NCI-H2107 treated with DMSO at 0.1 percent for 48 hours (cell line): ENCODE data around the gene PTRH2.
"Not testable (repeated sequence)": the region's sequence is repeated elsewhere in the genome, so short reads cannot be mapped to it uniquely, and the experiment has no call there.

Experiments used
- DNase-seq: peaks from one replicate; lab custom pipeline; 2025; ENCODE audit not compliant: unreplicated experiment; lab: John Stamatoyannopoulos, UW

Gene PTRH2

DNA sequence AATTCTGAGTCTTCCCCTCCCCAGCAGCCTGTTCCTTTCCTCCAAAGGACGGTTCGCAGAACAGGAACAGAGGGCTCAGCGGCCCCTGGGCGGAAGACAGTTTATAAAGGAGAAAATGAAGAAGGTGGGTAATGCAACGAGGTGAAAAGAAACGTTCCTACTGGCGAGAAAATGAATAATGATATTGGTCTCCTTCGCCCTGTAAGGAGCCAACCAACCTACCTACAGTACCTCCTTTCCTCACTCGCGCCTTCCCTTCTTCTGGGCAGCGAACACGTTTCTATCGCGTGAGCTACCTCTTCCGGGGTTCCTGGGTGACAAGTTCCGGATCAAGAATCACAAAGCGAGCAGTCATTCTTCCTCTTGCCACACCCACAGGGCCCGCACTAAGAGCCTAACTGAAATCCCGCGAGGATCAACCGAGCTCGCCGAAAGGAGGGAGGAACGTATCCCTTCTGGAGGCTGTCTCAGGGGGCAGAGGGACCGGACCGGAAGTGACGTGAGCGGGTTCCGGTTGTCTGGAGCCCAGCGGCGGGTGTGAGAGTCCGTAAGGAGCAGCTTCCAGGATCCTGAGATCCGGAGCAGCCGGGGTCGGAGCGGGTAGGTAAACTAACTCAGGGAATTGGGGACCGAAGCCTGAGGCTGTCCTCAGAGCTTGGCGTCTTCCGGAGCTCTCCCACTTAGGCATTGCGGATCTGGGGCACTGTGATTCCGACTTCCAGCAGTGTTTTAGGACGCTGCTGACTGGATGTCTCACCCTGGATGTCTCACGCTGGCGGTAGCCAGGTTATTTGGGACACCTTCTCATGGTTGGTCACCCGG lies at the start of gene PTRH2, which contains the start of gene VMP1:
Gene PTRH2, minus strand, starts transcription at position 282 of the 822 bp plus-strand sequence. CDS start 9,452 bp downstream, outside the sequence.
Gene VMP1, plus strand, starts transcription at position 506 of the 822 bp plus-strand sequence. CDS start 23,793 bp downstream, outside the sequence.
- DNase-seq: peak; percentile 98

DNA sequence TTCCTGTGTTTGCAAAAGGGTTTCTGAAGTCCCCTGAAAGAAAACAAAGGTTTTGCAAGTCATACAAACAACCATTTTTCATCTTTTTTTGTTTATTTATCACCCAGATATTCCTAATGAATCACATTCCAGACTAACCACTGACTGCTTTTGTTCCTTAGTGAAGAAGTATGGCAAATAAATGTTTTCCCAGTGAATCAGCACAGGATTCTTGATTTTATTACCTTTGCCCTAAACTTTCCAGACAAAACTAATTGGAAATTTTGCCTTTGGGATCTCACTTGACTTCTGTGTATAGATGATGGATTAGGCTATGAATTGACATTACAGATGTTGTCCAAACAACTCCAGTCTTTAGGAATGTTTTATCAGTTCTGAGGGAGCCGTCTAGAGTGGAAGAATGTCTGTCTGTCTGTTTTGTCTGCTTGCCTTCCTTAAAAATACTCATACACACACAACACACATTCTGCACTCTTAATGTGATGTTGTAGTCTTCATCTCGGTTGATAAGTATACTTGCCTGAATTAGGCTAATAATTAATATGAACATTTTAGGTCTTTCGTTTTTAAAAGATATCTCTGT lies 49.1 kb upstream of the PTRH2 start:
- no peak for DNase-seq

DNA sequence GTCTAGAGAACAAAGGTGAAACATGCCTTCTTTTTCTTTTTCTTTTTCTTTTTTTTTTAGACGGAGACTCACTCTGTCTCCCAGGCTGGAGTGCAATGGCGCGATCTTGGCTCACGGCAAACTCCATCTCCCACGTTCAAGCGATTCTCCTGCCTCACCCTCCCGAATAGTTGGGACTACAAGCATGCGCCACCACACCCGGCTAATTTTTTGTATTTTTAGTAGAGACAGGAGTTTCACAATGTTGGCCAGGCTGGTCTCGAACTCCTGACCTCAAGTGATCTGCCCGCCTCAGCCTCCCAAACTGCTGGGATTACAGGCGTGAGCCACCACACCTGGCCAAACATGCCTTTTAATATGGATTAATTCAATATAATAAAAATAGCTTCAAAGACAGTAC lies 47.8 kb upstream of the PTRH2 start:
- not testable (repeated sequence) for DNase-seq

DNA sequence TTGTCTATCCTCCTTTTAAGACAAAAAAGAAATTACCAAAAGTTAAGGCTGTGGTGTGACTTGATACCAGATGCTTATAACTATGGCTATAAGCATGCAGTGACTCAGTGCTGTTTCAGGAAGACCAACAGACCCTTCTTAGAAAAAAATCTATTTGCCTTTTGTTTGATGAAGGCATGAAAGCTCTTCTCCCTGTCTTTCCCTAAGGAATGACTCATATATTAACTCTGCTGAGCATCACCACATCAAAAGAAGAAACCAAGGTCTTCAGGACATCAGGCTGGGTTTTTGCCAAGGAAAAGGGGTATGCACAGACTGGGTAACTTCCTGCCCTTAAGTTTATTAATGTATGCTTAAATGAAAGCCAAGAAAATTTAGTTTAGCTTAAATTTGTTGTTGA lies 47.3 kb upstream of the PTRH2 start:
- peak; percentile 3 for DNase-seq

DNA sequence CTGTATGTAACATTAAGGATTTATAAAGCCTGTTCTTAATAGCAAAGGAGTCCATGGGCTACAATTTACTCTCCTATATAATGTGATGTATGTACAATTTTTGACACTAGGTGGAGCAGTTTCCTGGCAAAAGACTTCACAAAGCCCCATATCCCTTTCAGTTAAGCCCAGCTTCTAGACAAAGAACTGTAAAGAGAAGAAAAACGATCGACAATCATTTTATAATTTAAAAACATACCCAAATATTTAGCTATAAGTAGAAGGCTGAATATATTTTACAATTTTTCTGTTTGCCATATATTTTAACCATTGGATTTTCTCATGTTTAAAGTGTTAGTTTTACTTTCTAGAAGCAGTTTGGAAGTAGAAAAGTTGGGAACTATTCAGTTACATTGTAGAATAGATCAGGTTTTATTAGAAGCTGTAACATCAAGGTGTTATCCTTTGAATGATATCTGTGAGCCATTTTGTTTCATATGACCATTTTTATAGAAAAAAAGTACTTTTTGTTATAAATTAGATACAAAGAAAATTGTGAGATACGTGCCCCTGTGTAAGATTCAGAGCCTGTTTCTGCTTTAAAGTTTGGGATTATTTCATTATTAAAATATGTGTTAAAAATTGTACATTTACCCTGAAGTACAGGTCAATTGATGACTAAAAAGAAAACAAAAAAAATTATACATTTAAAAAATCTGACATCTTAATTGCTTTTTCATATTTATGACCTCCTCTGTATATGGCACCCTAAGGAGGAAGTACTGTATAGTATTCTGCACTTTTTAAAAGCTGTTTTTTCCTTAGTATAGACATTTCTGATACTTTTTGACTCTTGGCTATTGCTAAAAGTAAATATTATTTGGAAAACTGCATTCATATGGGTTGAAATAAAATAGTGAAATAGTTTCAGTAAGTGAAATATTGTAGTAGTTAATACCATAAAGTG lies 46.6 kb upstream of the PTRH2 start:
- DNase-seq: peak; percentile 90

DNA sequence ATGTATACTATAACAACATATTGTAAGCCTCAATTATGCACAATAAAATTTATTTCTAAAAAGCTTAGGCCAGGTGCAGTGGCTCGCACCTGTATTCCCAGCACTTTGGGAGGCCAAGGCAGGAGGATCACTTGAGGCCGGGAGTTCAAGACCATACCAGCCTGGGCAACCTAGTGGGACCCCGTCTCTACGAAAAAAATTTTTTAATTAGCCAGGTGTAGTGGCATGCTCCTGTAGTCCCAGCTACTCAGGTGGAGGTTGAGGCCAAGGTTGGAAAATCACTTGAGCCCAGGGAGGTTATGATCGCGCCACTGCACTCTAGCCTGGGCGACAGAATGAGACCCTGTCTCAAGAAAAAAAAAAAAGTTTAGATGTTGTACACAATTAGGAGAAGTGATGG lies 45.7 kb upstream of the PTRH2 start:
- no peak for DNase-seq

DNA sequence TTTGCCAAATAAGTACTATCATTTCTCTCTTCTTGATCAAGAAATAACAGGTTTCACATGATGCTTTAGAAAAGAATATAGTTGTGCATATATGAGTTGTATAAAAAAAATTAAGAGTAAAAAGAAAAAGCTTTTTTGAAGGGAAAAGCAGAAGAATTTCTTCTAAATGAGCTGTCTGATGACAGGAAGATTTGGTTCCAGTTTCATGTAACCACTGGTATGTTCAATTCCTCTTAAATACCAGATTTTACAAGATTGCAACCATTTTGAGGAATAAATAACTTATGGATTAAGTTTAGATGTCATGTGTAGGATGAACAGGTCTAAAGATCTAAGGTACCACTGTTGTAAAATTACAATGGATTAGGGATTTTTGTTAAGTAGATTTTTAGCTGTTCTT lies 45.2 kb upstream of the PTRH2 start:
- no peak for DNase-seq

DNA sequence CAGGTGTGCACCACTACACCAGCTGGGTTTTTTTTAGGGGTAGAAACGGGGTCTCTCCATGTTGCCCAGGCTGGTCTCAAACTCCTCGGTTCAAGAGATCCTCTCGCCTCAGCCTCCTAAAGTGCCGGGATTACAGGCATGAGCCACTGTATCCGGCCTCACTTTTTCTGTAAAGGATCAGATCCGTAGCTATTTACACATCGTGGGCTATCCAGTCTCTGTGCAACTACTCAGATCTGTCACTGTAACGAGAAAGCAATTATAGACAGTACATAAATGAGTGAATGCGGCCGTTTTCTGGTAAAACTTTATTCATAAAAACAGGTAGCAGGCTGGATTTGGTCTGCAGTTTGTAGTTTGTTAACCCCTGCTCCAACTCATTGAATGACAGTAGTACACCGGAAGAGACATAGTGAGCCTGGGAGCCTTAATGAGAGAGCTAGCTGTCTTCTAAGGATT lies 44.8 kb upstream of the PTRH2 start:
- no peak for DNase-seq

DNA sequence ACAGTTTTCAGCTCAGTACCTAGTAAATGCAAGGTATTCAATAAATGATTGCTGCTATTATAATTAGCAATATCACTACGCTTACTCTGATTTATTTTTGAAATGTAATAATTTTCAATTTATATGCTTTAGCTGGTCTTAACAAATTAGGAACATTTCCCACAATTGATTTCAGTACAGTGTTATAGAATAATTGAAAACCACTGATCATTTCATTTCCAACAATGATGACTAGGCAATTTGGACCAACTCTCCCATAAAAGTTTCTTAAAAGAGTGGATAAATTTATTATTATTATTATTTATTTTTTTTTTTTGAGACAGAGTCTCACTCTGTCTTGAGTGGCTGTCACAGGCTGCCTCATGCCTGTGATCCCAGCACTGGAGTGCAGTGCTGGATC lies 41.4 kb upstream of the PTRH2 start:
- DNase-seq: no peak

DNA sequence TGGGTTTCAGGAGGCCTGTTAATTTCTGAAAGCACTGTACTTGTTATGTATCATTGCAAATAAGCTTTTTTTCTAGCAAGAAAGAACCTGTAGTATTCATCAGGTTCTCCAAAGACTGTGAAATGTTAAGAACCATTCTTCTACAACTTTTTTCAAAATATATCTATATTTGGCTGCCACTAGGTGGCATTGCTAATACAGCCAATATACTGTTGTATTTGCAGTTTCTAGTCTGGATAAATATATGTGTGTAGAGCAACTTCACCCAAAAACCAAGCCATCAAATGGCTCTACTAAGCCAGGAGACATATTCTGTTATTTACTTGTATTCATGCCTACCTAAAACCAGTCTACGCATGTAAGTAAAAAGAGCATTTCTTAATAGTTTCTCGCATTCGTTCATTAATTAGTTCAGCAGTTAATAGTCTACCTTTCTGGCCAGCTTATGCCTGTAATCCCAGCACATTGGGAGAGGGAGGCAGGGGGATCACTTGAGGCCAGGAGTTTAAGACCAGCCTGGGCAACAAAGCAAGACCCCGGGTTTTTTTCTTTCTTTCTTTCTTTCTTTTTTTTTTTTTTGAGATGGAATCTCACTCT lies 39.7 kb upstream of the PTRH2 start:
- DNase-seq: peak; percentile 12

DNA sequence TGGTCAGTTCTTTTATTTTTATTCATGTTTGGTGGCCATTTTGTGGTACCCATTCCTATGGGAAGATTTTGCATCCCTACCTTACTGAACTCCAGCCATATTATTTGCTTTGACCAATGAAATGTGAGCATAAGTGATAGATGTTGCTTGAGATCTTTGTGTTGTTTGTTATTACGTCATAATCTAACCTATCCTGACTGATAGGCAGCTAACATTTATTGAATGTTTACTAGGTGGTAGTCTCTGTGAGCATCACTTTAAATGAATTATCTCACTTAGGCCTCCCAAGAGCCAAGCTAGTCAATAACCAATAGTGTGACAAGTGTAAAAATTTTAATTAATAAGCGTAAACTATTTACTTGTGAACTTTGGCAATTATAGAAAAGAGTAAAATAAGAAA lies 37.8 kb upstream of the PTRH2 start:
- DNase-seq: no peak

DNA sequence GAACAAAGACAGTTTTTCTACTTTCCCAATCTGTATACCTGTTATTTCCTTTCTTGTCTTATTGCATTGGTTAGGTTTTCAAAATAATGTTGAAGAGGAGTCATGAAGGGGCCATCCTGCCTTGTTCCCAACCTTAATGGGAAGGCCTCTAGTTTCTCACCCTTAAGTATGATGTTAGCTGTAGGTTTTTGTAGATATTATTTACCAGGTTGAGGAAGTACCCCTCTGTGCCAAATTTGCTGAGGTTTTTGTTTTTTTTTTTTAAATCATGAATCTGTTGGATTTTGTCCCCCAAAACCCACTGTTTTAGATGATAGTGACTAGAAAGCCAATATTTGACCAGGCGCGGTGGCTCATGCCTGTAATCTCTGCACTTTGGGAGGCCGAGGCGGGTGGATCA lies 36.6 kb upstream of the PTRH2 start:
- no peak for DNase-seq

DNA sequence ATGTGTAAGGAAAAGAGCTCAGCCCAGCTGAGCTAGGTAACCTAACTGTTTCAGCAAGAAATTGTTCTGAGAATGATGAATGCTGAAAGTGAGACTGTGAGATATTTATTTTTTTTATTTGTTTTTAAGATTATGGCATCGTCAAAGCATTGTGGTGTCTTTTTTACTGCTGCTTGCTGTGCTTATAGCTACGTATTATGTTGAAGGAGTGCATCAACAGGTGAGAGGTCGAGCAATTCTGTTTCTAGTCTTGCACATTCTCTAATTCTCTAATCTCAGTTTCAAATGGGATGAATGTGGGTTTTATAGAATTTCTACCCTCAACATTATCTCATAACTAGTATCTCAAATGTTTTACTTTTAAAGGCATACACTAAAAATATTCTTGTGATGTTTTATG lies 30.1 kb upstream of the PTRH2 start:
- DNase-seq: no peak

DNA sequence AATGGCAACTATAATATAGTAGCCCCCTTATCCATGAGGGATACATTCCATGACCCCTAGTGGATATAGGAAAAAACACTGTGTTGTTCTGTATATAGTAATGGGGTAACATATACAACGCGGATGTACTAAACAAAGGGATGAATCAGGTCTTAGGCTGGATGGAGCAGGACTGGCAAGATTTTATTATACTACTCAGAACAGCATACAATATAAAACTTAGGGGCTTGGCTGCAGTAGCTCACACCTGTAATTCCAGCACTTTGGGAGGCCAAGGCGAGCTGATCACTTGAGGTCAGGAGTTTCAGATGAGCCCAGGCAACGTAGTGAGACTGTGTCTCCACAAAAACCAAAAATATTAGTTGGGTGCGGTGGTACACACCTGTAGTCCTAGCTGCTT lies 27.0 kb upstream of the PTRH2 start:
- DNase-seq: no peak

DNA sequence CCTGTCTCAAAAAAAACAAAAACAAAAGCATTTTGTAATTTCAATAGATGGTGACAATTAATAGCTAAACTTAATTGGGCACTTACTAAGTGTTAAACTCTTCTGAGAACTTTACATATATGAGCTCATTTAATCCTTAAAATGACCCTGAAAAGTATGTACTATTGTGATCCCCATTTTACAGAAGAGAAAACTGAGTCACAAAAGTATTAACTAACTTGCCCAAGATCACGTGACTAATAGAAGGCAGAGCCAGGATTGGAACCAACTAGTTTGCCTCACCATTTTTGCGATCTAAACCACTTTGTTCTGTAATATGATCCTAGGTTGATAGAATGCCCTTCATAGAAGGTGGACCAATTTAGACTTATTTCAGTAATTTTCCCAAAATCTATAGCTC lies 26.5 kb upstream of the PTRH2 start:
- no peak for DNase-seq

DNA sequence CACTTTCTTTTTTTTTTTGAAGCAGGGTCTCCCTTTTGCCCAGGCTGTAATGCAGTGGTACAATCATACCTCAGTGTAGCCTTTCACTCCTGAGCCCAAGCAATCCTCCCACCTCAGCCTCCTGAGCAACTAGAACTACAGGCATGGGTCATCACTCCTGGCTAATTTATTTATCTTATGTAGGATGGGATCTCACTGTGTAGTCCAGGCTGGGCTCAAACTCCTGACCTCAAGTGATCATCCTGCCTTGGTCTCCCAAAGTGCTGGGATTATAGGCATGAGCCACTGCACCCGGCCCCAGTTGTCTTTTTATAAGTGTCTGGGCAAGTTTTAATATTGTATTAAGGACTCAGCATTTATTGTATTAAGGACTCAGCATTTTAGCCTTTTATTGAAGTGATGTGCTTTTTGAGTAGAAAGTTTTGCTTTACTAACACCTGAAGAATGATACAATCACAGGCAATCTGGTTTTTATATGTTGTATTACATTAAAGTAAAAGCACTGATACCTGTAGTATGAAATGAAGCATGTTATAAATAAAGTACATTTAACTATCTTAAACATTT lies 23.1 kb upstream of the PTRH2 start:
- DNase-seq: no peak

DNA sequence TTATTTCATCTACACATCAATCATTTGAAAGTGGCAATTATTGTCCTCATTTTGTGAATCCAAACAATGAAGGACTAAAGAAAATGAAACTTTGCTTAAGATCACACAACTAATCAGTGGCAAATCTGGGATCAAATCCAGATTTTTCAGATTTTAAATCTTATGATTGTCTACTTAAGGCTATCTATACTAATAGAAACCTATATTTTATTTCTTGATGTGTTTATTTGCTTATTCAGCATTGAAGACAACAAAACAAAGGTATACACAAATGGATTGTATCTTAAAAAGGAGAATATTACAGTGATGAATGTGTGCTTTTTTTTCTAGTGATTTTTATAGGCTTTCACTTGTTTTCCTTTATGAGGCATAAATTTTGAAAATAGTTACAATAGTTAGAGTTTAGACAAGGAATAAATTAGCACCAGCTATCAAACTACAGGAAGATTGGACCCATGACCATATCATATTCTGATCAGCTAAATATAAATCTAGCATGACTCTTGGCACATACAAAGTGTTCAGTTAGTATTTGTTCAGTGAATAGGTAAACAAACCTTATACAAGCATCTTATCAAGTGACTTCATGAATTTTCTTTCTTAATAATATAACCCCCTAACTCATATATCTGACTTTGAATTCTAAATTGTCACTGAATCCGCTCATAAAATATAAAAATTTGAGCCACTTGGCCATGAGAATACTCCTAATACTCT lies 20.7 kb upstream of the PTRH2 start:
- DNase-seq: no peak

DNA sequence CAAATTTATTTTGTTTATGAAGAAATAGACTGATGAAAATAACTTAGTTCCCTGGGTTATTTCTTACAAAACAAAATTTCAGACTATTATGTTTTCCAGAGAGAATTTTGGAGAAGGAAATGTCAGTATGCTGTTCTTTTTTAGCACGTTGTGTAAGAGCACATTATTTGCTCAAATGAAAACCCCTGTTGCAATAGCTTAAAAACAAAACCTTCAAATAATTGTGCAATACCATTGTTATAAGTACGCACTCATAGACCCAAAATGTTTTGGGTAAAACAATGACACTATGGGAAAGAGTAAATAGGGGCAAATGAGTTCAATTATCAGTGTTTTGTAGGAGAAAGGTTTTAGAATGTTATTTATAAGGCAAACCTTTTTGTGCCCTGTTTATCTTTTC lies 18.5 kb upstream of the PTRH2 start:
- no peak for DNase-seq

DNA sequence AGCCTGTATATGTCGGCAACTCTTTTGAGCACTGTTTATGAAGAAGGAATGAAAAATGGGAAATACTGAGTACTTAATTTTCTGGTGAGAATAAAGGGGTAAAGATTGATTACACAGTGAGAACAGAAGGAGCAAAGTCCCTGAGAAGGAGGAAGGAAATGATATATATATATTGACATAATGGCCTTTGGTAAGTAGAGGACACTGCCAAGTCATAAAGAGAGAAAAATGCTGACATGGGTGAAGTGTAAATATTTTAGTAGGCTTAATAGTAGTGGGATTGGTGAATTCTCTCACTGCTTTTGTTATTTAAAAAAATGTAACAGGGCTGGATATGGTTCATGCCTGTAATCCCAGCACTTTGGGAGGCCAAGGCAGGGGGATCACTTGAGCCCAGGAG lies 16.4 kb upstream of the PTRH2 start:
- no peak for DNase-seq

DNA sequence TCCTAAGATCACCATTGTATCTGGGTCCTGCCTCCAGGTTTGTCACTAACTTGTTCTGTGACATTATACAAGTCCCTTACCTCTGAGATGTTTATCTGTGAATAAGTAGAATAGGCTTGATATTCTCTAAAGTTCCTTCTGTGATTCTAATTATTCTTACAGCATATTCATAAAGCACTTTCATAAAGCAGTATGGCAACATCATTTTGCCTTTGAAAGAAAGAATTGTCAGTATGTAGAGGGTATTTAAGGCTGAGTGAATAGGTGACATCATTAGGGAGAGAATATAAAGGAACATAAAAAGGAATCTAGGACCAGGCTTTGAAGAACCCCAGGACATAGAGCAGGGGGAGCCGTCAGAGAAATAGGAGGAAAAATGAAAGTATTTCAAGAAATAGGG lies 15.8 kb upstream of the PTRH2 start:
- no peak for DNase-seq
